ENCODE measurements around the gene DUT.
"Not testable (repeated sequence)": the region's sequence is repeated elsewhere in the genome, so short reads cannot be mapped to it uniquely, and the experiment has no call there.

Gene DUT

DNA sequence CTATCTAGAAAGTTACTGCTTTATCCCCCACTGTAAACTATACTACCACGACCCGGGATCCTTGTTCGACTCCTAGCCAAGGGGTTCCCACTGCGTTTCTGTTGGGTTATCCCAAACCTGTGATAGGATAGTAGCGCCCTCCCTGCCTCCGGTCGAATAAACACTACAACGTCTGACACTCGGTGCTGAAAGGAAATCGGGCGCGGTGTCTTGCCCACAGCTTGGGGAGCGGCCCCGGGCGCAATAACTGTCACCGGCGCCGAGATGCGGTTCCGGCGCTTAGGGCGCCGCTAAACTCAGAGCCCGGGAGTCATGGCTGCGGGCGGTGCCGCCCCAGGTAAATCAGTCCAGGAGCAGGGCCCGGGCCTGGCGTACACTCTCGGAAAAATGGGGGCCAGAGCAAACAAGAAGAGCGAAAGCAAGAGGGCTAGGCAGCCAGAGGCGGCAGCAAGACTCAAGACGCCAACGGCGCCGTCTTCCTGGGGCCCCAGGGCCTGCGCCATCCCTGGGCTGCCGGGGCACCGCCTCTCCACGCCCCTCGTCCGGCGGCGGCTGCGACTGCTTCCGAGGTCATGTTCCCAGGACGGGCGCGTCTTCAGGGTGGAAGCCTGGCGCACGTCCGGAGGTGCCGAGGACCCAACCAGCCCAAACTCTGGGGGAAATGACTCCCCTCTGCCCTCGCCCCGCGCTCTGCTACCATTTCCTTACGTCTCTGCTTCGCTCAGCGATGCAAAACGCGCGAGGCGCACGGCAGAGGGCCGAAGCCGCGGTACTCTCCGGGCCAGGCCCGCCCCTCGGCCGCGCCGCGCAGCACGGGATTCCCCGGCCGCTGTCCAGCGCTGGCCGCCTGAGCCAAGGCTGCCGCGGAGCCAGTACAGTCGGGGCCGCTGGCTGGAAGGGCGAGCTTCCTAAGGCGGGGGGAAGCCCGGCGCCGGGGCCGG, at the start of gene DUT:
DUT (plus strand) TSS at position 575 of the 941 bp plus-strand sequence; CDS start at position 662, 87 bp downstream.
- DNase-seq (ENCODE audit: low read depth in 2 of 2) = peak; percentile 49 to 63

DNA sequence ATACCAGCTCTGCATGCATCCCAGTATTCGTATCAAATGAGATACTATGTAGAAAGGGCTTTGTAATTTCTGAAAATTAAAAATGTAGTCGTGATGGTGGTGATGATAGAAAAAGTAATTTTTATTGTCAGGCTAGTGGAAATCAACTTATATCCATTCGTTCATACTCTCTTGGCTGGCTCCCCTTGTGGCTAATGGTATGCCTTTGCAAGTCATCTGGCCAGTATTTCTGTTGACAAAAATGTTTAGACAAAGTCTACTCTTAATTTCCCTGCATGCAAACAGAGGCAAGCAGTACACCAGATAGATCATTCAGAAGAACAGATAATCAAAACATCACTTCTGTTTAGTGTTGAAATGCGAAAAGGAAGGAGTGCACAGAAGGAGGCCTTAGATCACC, 49.6 kb upstream of the DUT start:
- no peak for DNase-seq (ENCODE audit: low read depth in 2 of 2)

DNA sequence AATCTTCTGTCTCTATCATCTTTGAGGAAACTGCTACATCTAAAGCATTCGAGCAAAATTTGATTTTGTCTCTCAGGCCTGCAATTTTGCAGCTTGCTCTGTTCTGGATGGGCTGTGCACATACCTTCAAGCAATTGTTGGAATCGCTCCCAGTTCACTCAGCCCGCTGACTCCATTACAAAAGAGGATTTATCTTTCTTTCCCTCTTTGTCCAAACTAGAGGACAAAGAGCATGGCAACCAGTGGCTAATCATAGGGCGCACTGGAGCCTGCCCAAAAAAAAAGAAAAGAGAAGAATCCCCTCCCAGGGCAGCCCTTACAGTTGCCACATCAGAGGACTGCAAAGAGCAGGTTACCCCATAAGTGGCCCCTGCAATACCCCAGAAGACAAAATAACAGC, 49.0 kb upstream of the DUT start:
- DNase-seq (ENCODE audit: low read depth in 2 of 2) = no peak

DNA sequence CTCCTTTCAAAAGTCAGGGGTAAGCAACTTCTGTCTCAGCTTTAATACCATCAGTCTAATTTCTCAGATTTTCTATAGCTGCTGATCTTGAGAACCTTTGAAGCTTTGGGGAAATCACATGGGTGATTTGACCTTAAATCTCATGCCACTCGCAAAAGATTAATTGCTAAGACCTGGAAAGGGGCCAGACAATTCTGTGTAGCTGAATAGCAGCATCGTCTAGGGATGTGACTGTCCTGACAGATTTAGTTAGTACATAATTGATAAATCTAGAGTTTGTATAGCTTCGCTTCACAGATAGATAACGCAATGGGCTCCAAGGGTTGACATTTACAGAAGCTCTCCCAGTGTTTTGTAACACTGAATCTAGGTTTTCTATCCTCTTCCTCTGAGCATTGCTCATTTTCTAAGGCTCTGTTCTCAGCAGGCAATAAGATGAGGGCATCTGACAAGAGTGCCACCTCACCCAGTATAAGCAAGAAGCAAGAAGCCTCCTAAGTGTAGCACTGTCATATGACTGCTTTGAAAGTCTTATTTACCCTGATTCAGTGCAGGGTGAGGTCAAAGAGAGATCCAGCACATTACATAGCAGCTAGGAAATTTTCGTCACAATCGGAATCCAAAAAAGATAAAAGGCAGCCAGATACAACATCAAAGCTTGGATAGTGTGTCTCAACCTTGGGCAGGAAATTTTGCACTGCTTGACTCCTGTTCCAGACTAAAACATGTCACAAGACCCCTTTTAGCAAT, 47.7 kb upstream of the DUT start:
- no peak for DNase-seq (ENCODE audit: low read depth in 2 of 2)

DNA sequence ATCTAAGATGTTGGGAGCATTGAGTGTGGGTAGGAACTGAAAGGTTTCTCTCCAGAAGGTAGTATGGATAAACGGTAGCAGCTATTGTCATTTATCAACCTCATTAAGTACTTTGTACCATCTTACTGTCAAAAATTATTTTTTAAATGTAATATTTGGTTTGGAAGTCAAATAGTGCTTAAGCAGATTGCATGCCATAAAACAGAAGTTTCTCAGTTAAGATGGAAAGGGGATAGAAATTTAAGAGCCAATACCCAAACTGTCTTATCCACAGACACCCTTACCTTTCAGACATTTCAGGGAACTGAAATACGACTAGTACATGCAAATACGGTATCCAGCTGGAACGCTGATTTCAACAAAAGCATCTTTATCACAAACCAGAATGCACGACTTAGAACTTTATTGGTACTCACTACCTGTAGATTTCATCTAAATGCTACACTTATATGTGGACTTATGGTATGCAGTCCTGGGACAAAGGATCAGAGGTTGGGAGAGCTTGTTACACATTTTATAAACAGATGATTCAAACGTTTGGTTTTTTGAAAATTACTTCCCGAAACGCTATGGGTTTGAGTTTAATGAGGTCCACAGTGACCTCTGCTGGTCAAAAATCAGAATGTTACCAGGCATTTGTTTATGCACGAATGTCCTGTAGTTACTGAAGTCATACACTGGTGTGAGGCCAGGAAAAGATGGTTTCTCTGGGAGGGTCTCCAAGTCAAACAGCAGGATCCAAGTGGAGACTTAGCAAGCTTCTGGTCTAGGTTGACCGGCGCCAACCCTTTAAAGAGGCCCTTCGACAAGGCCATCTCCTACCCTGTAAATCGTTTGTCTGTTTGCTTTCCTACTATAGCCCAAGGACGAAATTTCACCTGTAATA, 45.7 kb upstream of the DUT start:
- DNase-seq (ENCODE audit: low read depth in 2 of 2) = no peak

DNA sequence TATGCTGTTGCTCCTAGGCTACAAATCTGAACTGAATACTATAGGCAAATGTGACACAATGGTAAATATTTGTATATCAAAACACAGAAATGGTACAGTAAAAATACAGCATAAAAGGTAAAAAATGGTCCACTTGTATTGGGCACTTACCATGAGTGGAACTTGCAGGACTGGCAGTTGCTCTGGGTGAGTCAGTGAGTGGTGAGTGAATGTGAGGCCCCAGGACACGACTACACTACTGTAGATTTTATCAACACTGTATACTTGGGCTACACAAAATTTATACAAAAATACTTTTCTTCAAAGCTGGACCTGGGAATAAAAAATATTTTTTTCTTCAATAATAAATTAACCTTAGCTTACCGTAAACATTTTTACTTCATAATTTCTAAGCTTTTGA, 41.6 kb upstream of the DUT start:
- DNase-seq (ENCODE audit: low read depth in 2 of 2) = no peak

DNA sequence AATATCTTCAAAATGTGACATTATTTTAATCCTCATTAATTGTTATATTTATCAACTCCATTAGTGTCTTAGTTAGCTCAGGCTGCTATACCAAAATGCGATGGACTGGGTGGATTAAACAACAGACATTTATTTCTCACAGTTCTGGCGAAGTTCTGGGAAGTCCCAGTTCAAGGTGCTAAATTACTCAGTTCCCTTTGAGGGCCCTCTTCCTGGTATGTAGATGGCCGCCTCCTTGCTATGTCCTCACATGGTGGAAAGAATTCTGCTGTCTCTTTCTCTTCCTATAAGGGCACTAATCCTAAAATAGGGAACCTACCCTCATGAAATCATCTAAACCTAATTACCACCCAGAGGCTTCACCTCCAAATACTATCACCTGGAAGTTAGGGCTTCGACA, 38.8 kb upstream of the DUT start:
- DNase-seq (ENCODE audit: low read depth in 2 of 2) = no peak

DNA sequence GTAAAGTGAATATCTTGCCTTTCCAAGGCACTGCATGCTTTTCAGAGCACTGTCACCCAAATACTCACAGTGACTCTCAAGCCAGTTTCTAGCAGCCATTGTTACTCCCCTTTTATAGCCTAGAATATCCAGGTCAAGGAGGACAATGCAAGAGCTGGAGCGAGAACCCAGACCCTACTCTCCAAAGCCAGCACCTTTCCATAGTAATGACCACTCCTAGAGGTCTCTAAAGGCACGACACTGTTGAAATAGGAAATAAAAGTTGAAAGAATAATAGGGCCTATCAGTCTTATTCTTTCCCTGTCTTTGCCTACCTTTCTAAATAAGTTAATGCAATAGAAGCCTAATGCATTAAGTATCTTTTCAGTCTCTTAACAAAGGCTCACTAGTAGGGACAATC, 33.6 kb upstream of the DUT start:
- DNase-seq (ENCODE audit: low read depth in 2 of 2) = no peak

DNA sequence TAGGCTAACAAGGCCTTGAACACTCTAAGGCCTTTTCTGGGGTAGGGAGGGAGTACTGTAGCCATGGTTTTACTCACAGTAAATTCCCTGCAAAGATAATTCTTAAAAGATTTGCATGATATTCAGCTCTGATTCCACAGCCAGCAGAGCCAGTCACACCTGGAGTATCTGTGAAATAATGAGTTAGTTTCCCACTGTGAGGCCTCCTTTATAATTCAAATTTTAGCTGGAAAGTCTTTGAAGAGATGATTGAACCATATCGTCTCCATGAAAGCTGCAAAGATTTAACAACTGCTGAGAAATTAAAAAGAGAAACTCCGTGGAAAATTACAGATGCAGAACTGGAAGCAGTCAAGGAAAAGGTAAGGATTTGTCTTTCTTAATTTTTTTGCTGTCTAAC, 32.3 kb upstream of the DUT start:
- no peak for DNase-seq (ENCODE audit: low read depth in 2 of 2)

DNA sequence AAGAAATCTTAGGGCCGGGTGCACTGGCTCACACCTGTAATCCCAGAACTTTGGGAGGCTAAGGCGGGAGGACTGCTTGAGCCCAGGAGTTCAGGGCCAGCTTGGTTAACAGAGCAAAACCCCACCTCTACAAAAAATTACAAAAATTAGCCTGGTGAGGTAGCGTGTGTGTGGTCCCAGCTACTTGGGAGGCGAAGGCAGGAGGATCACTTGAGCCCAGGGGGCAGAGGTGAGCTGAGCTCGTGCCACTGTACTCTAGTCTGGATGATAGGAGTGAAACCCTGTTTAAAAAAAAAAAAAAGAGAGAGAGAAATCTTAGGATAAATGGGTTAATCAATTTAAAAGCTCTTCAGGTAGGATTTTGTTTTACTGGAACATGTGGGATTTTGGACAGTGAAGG, 31.2 kb upstream of the DUT start:
- no peak for DNase-seq (ENCODE audit: low read depth in 2 of 2)

DNA sequence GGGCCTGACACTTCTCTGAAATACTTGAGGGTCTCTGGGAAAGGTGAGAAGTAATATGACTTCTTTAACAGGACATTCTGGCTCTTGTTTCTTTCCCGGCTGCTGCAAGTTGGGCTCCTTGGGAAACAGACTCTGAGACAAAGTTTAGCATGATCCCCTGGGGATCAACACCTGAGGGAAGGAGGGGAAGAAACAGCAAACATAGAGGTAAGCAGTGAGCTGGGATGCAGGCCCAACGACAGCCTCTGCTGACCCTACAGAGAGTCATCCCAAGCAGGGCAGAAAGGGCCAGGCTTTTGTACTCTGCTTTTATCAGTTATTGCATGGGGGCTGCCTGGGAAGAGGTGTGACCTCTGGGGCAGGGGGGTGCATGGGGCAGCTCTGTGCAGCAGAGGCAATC, 26.8 kb upstream of the DUT start:
- no peak for DNase-seq (ENCODE audit: low read depth in 2 of 2)

DNA sequence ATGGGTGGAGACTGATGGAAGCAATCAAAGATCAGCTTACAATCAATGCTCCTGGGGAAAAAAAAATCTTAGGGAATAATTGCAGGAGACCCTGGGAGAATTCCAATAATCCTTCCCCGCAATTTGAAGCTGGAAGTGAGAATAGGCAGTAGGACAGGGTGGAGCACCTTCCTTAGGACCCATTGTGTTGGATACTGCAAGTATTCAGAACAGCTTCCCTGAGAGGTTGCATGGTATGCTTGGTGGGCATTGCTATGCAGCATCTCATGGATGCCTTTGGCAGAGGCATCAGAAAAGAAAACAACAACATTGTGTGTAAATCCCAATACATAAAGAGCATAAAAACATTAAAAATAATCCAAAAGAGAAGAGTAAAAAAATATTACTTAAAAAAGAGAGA, 24.6 kb upstream of the DUT start:
- DNase-seq (ENCODE audit: low read depth in 2 of 2) = no peak

DNA sequence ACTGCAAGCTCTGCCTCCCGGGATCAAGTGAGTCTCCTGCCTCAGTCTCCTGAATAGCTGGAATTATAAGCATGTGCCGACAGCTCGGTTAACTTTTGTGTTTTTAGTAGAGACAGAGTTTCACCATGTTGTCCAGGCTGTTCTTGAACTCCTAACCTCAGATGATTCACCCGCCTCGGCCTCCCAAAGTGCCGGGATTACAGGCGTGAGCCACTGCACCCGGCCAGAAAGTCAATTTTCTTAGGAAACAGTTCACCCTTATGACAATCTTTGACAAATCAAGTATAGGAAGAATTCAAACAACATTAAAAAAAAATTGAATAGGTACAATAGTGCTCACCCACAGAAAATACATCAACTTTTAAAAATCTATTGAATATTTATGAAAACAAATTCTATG, 23.6 kb upstream of the DUT start:
- no peak for DNase-seq (ENCODE audit: low read depth in 2 of 2)

DNA sequence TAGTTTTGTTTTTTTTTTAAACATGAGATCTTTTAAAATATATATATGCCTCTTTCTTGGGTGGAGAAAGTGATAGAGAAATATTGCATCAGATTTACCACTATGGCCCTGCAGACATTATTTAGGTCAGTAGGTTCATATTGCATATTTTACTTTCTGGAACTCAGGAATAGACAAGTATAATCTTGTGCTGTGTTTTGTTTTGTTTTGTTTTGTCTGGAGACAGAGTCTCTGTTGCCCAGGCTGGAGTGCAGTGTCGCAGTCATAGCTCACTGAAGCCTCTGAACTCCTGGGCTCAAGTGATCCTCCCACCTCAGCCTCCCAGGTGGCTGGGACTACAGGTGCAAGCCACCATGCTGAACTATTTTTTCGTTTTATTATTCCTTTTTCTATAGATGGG, 21.5 kb upstream of the DUT start:
- no peak for DNase-seq (ENCODE audit: low read depth in 2 of 2)

DNA sequence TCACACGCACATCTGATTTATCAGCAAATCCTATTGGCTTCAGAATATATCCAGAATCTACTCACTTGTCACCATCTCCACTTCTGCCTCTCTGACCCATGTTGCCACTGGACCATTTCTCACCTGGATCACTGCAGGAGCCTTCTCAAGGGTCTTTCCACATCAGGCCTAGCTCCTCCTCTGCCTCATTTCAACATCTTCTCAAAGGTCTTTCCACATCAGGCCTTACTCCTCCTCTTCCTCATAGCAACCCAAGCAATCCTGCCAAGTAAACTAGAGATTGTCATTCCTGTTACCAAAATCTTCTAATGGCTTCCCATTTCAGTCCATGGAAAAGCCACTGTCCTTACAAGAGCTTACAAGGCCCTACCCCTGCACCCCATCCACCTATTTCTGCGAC, 18.0 kb upstream of the DUT start:
- no peak for DNase-seq (ENCODE audit: low read depth in 2 of 2)

DNA sequence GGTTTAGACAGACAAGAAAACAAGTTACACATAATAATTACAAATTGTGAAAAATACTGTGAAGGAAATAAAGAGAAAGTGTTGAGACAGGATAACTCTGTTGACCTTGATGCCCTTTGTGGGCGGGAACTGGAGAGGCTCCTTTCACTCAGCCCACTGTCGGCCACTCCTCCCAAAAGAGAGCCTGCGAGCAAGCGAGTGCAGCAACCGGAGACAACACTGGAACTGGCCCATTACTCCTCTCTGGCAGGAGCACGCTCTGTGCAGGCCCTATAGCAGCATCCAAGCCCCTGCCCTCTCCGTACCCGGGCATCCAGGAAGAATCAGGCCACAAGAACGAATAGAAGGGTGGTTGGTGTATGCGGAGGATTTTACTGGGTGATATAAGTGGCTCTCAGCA, 16.2 kb upstream of the DUT start:
- DNase-seq (ENCODE audit: low read depth in 2 of 2) = no peak

DNA sequence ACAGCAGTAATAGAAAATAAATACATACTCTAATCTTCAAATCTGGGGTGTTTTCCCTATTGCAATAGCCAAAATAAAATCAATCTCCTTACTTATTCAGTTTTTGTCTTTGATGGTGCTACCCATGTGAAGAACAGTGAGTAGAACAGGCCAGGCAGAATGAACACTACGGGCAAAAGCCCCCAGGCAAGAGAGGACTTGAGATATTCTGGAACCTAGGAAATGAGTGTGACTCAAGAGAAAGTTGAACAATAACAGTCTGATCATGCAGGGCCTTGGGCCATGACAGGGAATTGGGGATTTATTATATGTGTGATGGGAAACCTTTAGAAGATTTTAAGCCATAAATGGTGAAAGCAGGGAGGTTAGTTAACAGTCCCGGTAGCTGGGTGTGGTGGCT, 14.0 kb upstream of the DUT start:
- DNase-seq (ENCODE audit: low read depth in 2 of 2) = no peak

DNA sequence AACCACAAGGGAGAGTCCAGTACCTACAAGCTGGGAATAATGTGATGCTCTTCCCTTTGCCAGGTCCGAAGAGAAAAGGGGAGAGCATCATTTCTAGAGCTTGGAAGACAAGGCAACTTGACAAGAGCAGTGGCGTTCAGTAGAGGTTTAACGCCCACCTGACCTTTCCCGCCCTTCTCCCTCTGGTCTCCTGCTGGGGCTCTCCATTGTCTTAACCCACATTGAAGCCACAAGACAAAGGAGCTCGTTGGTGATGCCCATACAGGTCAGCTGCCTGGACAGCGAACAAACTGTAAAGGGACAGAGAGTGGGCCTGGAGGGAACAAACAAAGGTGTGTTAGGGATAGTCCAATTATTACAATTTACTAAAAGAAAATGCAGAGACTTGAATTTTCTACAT, 13.1 kb upstream of the DUT start:
- DNase-seq (ENCODE audit: low read depth in 2 of 2) = no peak

DNA sequence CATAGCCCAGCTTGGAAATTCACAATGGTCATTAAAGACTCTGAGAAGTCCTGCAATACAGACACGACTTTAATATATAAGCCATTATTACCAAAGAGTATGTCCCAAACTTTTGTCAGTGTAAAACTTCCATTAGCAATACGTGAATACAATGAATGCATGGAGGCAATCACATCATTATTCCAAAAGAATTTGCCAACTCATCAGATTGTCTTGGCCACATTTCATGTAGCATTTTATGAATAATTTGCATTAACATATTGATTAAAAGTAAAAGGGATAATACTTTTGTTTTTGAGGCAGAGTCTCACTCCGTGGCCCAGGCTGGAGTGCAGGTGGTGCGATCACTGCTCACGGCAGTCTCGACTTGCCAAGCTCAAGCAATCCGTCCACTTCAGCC, 7.9 kb upstream of the DUT start:
- no peak for DNase-seq (ENCODE audit: low read depth in 2 of 2)

DNA sequence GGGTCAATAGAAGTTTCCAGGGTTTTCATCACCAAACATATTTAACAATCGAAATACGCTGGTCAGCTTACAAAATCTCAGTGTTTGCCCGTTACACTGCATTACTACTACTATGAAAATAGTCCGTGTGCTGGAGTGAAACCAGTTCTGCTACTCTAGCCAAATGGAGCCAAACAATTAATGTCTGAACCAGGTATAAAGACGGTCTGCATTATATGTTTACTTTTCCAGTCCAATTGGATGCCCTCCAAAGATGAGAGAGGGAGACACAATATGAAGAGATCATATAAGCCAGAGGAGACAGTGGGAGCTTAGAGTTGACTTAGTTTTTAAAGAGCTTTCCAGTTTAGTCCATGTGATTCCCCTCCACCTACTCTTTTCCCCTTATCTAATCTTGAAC, 6.3 kb upstream of the DUT start:
- no peak for DNase-seq (ENCODE audit: low read depth in 2 of 2)

DNA sequence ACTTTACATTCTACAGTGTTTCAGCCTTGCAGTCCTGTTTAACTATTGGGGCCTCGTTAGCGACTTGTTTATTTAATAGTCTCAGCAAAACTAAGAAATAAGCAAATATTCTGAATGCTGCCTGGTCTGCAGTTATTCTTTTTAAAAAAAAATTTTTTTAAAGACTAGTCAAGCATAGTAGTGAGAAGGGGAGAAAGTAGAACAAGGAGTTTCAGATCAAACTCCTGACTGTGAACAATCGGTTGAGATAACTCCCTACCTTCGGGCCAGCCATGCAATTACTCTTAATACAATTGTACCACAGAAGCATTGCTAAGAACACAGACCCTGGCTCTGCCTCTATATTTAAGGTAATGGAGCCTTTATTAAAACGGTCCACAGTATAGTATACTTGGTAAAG, 5.8 kb upstream of the DUT start:
- no peak for DNase-seq (ENCODE audit: low read depth in 2 of 2)

DNA sequence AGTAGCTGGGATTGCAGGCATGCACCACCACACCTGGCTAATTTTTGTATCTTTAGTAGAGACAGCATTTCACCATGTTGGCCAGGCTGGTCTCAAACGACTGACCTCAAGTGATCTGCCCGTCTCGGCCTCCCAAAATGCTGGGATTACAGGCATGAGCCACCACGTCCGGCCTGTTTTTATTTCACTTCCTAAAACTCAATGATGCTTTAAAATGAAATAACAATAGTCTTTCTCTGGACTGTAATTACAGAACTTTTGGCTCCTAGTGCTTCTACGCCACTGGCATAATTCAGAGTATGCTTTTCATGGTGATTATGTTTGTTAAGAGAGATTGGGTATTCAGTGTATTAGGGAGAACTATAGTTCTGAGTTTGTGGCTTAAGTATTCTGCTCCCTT, 5.0 kb upstream of the DUT start:
- not testable (repeated sequence) for DNase-seq (ENCODE audit: low read depth in 2 of 2)
